NCI-H510A treated with DMSO at 0.1 percent for 48 hours (cell line): ENCODE measurements around the gene KIF19.
"Not testable (repeated sequence)": the region's sequence is repeated elsewhere in the genome, so short reads cannot be mapped to it uniquely, and the experiment has no call there.

Experiments
- DNase-seq: peaks from one replicate; lab custom pipeline; 2025; lab: John Stamatoyannopoulos, UW

The KIF19 gene

GRCh38 chr17:74325743-74326379 is at the start of gene KIF19:
Gene KIF19 (plus strand): TSS chr17:74326226. CDS start chr17:74326350, 124 bp downstream.
- DNase-seq = peak; percentile 79

- DNase-seq = no peak
Measured at GRCh38 chr17:74276541-74277009, 49.5 kb upstream of the KIF19 start.

GRCh38 chr17:74277935-74278334 is 48.1 kb upstream of the KIF19 start:
- no peak for DNase-seq

DNA sequence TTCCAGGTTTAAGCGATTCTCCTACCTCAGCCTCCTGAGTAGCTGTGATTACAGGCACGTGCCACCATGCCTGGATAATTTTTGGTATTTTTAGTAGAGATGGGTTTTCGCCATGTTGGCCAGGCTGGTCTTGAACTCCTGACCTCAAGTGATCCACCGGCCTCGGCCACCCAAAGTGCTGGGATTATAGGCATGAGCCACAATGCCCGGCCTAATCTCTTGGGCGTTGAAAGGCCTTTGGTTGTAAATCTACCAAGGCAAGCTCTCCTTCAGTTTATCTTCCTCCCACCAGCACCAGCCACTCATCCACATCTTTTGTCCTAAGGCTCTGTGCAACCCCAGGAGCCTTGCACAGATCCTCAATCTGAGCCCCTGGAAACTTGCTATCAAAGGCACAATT is 46.4 kb upstream of the KIF19 start:
- DNase-seq = not testable (repeated sequence)

DNA sequence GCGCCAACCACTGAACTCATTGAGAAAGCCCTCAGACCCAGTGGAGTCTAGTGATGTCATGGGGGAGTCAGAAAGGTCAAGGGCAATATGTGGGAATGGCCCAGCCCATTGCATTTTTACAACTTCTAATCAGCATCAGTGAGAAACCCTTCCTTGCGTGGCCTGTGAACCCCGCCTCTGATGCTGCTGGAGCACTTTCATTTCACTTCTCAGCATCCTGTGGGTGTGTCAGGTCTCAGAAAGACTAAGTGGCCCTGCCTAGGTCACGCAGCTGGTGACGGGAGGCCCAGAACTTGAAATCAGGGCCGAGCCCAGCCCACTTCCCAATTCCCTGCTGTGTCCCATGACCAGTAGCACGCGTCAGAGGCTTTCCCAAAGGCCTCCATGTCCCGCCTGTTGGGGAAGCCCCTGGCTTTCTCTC is 45.9 kb upstream of the KIF19 start:
- DNase-seq = no peak

- no peak for DNase-seq
Measured at GRCh38 chr17:74281799-74282198, 44.2 kb upstream of the KIF19 start.

DNA sequence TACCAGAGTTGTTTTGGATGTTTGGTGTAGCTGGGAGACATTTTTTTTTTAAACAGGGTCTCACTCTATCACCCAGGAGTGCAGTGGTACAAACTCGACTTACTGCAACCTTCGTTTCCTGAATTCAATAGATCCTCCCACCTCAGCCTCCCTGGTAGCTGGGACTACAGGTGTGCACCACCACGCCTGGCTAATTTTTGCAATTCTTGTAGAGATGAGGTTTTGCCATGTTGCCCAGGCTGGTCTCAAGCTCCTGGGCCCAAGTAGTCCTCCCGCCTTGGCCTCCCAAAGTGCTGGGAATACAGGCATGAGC is 43.8 kb upstream of the KIF19 start:
- DNase-seq = not testable (repeated sequence)

DNA sequence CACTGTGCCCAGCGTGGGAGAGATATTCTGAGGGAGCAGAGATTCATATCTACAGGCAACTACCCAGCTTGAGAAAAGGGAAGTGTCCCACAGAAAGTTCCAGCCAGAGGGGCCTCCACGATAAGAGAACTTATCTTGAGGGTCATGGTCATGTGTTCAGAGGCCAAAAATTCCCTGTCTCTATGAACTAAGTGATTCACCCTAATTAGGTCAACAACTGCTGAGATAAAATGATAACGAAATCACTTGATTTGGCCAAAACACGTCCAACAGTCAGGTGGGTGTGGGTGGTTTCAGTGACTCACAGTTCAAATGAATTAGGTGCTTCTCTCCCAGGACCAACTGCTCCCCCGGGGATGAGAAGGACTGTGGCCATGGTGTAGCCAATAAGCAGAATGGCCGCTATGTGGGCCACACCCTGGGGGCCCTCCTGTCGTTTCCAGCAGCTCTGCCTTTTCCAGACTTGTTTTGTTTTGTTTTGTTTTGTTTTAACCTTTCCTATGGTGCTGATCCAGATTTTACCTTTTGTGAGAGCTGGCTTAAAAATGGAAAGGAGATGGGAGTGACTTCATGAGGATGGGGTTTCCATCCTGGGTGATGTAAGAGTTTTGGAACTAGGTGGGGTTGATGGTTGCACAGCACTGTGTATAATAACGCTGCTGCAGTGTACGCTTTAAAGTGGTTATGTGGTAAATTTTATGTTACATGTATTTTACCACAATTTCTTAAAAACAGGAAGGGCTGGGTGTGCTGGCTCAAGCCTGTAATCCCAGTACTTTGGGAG is 43.2 kb upstream of the KIF19 start:
- DNase-seq = no peak

DNA sequence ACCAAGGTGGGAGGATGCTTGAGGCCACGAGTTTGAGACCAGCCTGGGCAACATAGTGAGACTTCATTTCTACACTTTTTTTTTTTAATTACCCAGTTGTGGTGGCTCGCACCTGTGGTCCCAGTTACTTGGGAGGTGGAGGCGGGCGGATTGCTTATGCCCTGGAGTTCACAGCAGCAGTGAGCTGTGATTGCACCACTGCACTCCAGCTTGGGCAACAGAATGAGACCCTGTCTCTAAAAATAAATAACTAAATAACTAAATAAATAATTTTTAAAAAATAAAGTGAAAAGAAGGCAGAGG is 42.7 kb upstream of the KIF19 start:
- DNase-seq = no peak

DNA sequence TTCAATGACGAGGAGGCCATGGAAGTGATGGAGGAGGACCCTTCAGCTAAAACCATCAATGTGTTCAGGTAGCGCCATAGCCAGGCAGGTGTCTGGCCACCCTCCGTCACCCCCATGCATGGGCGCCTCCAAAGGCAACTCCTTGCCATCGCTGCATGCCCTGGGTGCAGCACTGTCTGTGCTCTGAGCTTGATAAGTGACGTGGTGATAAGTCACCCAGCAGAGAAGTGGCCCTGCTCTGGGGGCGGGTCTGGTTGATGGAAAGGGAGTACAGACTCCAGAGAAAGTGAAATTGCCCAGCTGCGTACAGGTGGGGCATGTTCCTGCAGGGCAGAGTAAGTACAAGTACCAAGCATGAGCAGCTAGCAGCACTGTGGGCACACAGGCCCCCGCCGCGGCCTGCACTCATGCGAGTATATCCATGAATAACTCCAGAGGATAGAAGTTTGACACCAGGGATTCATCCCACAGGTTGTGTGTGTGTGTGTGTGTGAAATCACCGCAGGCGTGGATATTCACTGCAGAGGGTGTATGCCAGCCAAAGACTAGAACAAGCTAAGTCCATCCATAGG is 38.9 kb upstream of the KIF19 start:
- no peak for DNase-seq

- DNase-seq = no peak
Measured at GRCh38 chr17:74288785-74289184, 37.2 kb upstream of the KIF19 start.

DNA sequence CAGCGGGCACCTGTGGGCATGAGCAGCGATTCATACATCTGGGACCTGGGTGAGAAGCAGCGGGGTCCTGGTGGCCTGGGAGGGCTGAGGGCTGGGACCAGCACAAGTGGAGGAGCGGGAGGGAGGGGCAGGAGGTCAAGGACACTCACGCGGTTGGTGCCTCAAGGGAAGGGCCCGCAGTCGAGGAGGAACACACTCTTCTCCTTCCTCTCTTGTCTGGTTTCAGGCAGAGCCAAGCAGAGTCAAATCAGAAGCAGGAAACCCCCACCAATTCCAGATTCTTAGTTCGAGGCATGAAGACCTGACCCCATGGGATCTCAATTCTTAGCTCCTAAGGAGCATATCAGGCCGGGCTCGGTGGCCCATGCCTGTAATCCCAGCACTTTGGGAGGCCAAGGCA is 36.3 kb upstream of the KIF19 start:
- no peak for DNase-seq

GRCh38 chr17:74290340-74290739 is 35.7 kb upstream of the KIF19 start:
- no peak for DNase-seq

DNA sequence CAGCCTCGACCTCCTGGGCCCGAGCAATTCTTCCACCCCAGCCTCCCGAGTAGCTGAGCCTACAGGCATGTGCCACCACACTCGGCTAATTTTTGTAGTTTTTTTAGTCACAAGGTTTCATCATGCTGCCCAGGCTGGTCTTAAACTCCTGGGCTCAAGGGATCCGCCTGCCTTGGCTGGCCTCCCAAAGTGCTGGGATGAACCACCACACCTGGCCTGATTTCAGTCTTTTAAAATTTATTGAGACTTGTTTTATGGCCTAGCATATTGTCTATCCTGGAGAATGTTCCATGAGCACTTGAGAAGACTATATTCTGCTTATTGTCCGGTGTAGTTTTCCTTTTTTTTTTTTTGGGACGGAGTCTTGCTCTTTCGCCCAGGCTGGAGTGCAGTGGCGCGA is 33.5 kb upstream of the KIF19 start:
- no peak for DNase-seq

GRCh38 chr17:74295625-74296547 is 30.1 kb upstream of the KIF19 start:
- no peak for DNase-seq

DNA sequence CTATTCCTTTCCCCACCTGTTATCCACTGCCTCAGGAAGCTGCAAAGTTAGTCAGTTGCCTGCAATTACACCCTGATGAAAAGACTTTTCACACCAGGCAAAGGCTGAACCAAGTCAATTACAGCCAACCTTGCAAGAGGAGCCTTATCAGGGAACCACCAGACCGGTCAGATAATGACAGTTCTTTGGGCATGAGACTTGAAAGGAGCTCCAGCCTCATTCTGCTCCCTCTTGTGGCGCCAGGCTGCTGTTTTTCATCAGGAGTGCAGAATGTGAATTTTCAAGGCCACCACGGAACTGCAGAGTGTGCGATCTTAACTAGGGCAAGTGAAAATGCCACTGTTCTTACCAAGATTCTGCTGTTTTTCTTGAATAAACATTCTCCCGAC is 29.5 kb upstream of the KIF19 start:
- peak; percentile 54 for DNase-seq

- DNase-seq = no peak
Measured at GRCh38 chr17:74297941-74298340, 28.1 kb upstream of the KIF19 start.

DNA sequence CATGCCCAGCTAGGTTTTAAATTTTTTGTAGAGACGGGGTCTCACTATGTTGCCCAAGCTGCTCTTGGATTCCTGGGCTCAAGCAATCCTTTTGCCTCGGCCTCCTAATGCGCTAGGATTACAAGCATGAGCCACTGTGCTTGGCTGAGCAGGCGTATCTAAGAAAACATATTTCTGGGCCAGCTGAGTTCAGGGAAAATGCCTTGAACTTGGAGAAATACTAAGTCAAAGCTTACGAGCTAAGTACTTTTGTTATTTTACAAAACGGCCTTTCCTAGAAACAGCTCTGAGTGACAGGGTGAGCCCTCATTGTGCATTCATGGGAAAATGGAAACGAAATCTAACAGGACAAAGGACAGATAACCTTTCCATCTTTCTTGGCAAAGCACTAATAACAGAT is 27.2 kb upstream of the KIF19 start:
- no peak for DNase-seq

GRCh38 chr17:74299226-74300009 is 26.6 kb upstream of the KIF19 start:
- DNase-seq = no peak

DNA sequence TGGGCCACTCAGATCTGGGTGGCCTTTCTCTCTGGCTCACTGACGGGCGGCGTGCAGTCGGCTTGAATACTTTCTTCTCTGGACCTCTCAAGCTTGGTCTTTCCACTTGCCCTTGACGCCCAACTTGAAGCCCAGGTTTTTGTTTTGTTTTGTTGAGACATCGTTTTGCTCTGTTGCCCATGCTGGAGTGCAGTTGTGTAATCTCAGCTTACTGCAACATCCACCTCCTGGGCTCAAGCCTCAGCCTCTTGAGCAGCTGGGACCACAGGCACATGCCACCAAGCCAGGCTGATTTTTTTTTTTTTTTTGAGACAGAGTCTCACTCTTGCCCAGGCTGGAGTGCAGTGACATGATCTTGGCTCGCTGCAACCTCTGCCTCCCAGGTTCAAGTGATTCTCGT is 22.7 kb upstream of the KIF19 start:
- DNase-seq = peak; percentile 37

DNA sequence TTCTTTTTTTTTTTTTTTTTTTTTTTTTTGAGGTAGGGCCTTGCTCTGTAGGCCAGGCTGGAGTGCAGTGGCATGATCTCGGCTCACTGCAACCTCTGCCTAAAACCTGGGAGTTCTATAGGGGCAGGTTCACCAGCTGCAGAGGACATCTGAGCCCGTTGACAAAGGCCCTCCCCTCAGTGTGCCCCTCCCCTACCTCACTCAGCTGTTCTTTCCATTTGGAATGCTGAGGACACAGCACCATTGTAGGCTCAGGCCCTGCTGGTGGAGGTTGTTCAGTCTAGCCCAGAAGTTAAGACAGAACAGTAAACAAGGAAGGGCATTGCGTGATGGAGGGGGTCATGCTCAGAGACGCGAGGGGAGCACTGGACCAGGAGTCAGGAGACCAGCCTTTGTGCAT is 21.8 kb upstream of the KIF19 start:
- peak; percentile 22 for DNase-seq
